NT2/D1 (cell line): Measurements from ENCODE around the gene COA8.

Source experiments
- DNase-seq: peaks from one replicate; pipeline ENCODE4 v3.0.0-alpha.2; 2011; ENCODE audit warnings: low read depth, low spot score
- H3K27me3 ChIP-seq: 2 replicates; pipeline ENCODE4 v1.6.0; 2011; ENCODE audit warnings: mild to moderate bottlenecking; ENCODE audit not compliant: insufficient read length, insufficient read depth
- H3K36me3 ChIP-seq: 2 replicates; pipeline ENCODE4 v1.6.1; 2011; ENCODE audit warnings: mild to moderate bottlenecking, low read length, mixed read lengths; ENCODE audit not compliant: insufficient read depth, insufficient read length
- H3K4me1 ChIP-seq: 2 replicates; pipeline ENCODE4 v1.5.1; 2011; ENCODE audit not compliant: insufficient read depth, insufficient read length
- H3K4me3 ChIP-seq: 2 replicates; pipeline ENCODE4 v1.5.1; 2011; ENCODE audit warnings: low read depth; ENCODE audit not compliant: insufficient read length
- H3K9ac ChIP-seq: 2 replicates; pipeline ENCODE4 v1.6.0; 2011; ENCODE audit warnings: low read depth; ENCODE audit not compliant: insufficient read length
- H3K9me3 ChIP-seq: 2 replicates; pipeline ENCODE4 v1.5.1; 2011; ENCODE audit warnings: mild to moderate bottlenecking, low read length; ENCODE audit not compliant: insufficient read depth
- SUZ12 ChIP-seq: IDR thresholded peaks from 2 replicates; pipeline ENCODE4 v1.6.1; 2011; ENCODE audit not compliant: insufficient read length, insufficient read depth; ENCODE audit errors: extremely low read depth
- YY1 ChIP-seq: IDR thresholded peaks from 2 replicates; pipeline ENCODE4 v1.6.1; 2011; ENCODE audit not compliant: insufficient read length, insufficient read depth
- ZNF274 ChIP-seq: IDR thresholded peaks from 2 replicates; pipeline ENCODE4 v1.6.1; 2011; ENCODE audit warnings: mild to moderate bottlenecking, low read depth, low read length

The COA8 gene

GRCh38 chr14:103535891-103536565, 26.7 kb upstream of the COA8 start:
- Histone ChIP-seq H3K27me3 (no peaks in the 10 kb centered on the region), H3K9ac (no peak overlapping the region), H3K9me3 (no peaks in the 10 kb centered on the region), H3K36me3 (peaks cover 51% of the 10 kb centered on the region), H3K4me3 (no peak overlapping the region), H3K4me1 (peaks cover 5% of the 10 kb centered on the region)
- DNase-seq = no peak
- no peak for TF ChIP-seq SUZ12
- no peak for TF ChIP-seq YY1
- TF ChIP-seq ZNF274 = no peak

- no peak for DNase-seq
- no peak overlapping the region for H3K9ac ChIP-seq
- no peaks in the 10 kb centered on the region for H3K9me3 ChIP-seq
- H3K4me1 ChIP-seq = peaks cover 12% of the 10 kb centered on the region
- H3K36me3 ChIP-seq = peaks cover 44% of the 10 kb centered on the region
- TF ChIP-seq YY1 (no peak), SUZ12 (no peak), ZNF274 (no peak)
- H3K27me3 ChIP-seq = no peaks in the 10 kb centered on the region
- no peak overlapping the region for H3K4me3 ChIP-seq
These were observed 26.1 kb upstream of the COA8 start for GRCh38 chr14:103536693-103537092.

GRCh38 chr14:103537175-103537990, 25.4 kb upstream of the COA8 start:
- TF ChIP-seq SUZ12 (no peak), ZNF274 (no peak), YY1 (no peak)
- Histone ChIP-seq H3K36me3 (peaks cover 38% of the 10 kb centered on the region), H3K4me3 (no peak overlapping the region), H3K27me3 (no peaks in the 10 kb centered on the region), H3K9me3 (no peaks in the 10 kb centered on the region), H3K4me1 (peaks cover 18% of the 10 kb centered on the region), H3K9ac (no peak overlapping the region)
- no peak for DNase-seq

GRCh38 chr14:103538291-103539055, 24.3 kb upstream of the COA8 start:
- H3K9me3 ChIP-seq = no peaks in the 10 kb centered on the region
- H3K36me3 ChIP-seq = peaks cover 29% of the 10 kb centered on the region
- H3K4me1 ChIP-seq = peaks cover 22% of the 10 kb centered on the region
- TF ChIP-seq SUZ12 (no peak), YY1 (no peak), ZNF274 (no peak)
- H3K27me3 ChIP-seq = no peaks in the 10 kb centered on the region
- no peak for DNase-seq
- H3K4me3 ChIP-seq = no peak overlapping the region
- no peak overlapping the region for H3K9ac ChIP-seq

- no peaks in the 10 kb centered on the region for H3K27me3 ChIP-seq
- H3K9me3 ChIP-seq = no peaks in the 10 kb centered on the region
- no peak for DNase-seq
- peaks cover 23% of the 10 kb centered on the region for H3K36me3 ChIP-seq
- H3K9ac ChIP-seq = no peak overlapping the region
- H3K4me1 ChIP-seq = peaks cover 29% of the 10 kb centered on the region
- no peak for TF ChIP-seq SUZ12
- no peak for TF ChIP-seq ZNF274
- H3K4me3 ChIP-seq = no peak overlapping the region
These were observed 23.5 kb upstream of the COA8 start for GRCh38 chr14:103539056-103539825.

- Histone ChIP-seq H3K4me1 (peaks cover 37% of the 10 kb centered on the region), H3K4me3 (no peak overlapping the region)
- DNase-seq = no peak
These were observed 21.7 kb upstream of the COA8 start for GRCh38 chr14:103540821-103541708.

More at GRCh38 chr14:103540821-103541708, 21.7 kb upstream of the COA8 start:
- H3K9ac ChIP-seq = peak overlapping the region; percentile 88
- no peaks in the 10 kb centered on the region for H3K9me3 ChIP-seq
- no peak for TF ChIP-seq YY1
- no peak for TF ChIP-seq SUZ12
- H3K36me3 ChIP-seq = peaks cover 8% of the 10 kb centered on the region
- H3K27me3 ChIP-seq = no peaks in the 10 kb centered on the region
